ENCODE data around the gene DCAF6. TPM values are rescaled to one million over a fixed set of nuclear protein-coding genes. Genes with fewer than 3 reads are reported as not detected.

The DCAF6 gene
- total RNA-seq, 2 donors from 2014 or later, result 47.2 to 76.7 TPM

GRCh38 chr1:167977245-167977644 lies 40.8 kb downstream of the DCAF6 start:
- H3K4me1 ChIP-seq (ENCODE audit: control insufficient read depth in 1 of 2, low read depth in 2 of 2), result no peaks in the 10 kb centered on the region
- DNase-seq (ENCODE audit: low spot score) (no peak), ATAC-seq (ENCODE audit: insufficient number of reproducible peaks, low FRiP score, low read depth) (no peak)
- TF ChIP-seq CTCF (IDR thresholded peaks at IDR 0.05), result no peak
- peaks cover 7% of the 10 kb centered on the region for H3K36me3 ChIP-seq
- H3K27me3 ChIP-seq (replicated peaks; ENCODE audit: insufficient read depth), result no peaks in the 10 kb centered on the region
- no peak overlapping the region for H3K4me3 ChIP-seq
- H3K27ac ChIP-seq, result no peak overlapping the region
- no peaks in the 10 kb centered on the region for H3K9me3 ChIP-seq

- Histone ChIP-seq H3K27me3 (replicated peaks; ENCODE audit: insufficient read depth) (no peaks in the 10 kb centered on the region), H3K36me3 (no peaks in the 10 kb centered on the region), H3K9me3 (no peaks in the 10 kb centered on the region), H3K4me1 (ENCODE audit: control insufficient read depth in 1 of 2, low read depth in 2 of 2) (peaks cover 4% of the 10 kb centered on the region in 2 donors), H3K4me3 (no peak overlapping the region), H3K27ac (no peak overlapping the region)
- ATAC-seq (ENCODE audit: insufficient number of reproducible peaks, low FRiP score, low read depth) (no peak), DNase-seq (ENCODE audit: low spot score) (no peak)
- no peak for TF ChIP-seq CTCF (IDR thresholded peaks at IDR 0.05)
These were observed 45.5 kb downstream of the DCAF6 start for GRCh38 chr1:167981933-167982332.

GRCh38 chr1:167983797-167984420 lies 47.4 kb downstream of the DCAF6 start:
- no peak for DNase-seq (ENCODE audit: low spot score)
- H3K4me3 ChIP-seq, result no peak overlapping the region
- H3K27ac ChIP-seq, result no peak overlapping the region
- H3K36me3 ChIP-seq, result no peaks in the 10 kb centered on the region
- TF ChIP-seq CTCF (IDR thresholded peaks at IDR 0.05), result no peak
- H3K4me1 ChIP-seq (ENCODE audit: control insufficient read depth in 1 of 2, low read depth in 2 of 2), result peaks cover 4% of the 10 kb centered on the region in 2 donors
- no peaks in the 10 kb centered on the region for H3K27me3 ChIP-seq (replicated peaks; ENCODE audit: insufficient read depth)
- no peak for ATAC-seq (ENCODE audit: insufficient number of reproducible peaks, low FRiP score, low read depth)
- H3K9me3 ChIP-seq, result no peaks in the 10 kb centered on the region

GRCh38 chr1:167984886-167985489 lies 48.5 kb downstream of the DCAF6 start:
- Histone ChIP-seq H3K9me3 (no peaks in the 10 kb centered on the region), H3K4me3 (no peak overlapping the region), H3K4me1 (ENCODE audit: control insufficient read depth in 1 of 2, low read depth in 2 of 2) (peaks cover 4% of the 10 kb centered on the region in 2 donors), H3K27ac (no peak overlapping the region), H3K36me3 (no peaks in the 10 kb centered on the region), H3K27me3 (replicated peaks; ENCODE audit: insufficient read depth) (no peaks in the 10 kb centered on the region)
- DNase-seq (ENCODE audit: low spot score), result no peak
- TF ChIP-seq CTCF (IDR thresholded peaks at IDR 0.05), result no peak
- ATAC-seq (ENCODE audit: insufficient number of reproducible peaks, low FRiP score, low read depth), result no peak

- no peaks in the 10 kb centered on the region for H3K36me3 ChIP-seq
- ATAC-seq (ENCODE audit: insufficient number of reproducible peaks, low FRiP score, low read depth) (no peak), DNase-seq (ENCODE audit: low spot score) (no peak)
- H3K9me3 ChIP-seq, result no peaks in the 10 kb centered on the region
- no peak for TF ChIP-seq CTCF (IDR thresholded peaks at IDR 0.05)
- H3K27me3 ChIP-seq (replicated peaks; ENCODE audit: insufficient read depth), result no peaks in the 10 kb centered on the region
- H3K27ac ChIP-seq, result no peak overlapping the region
- no peak overlapping the region for H3K4me3 ChIP-seq
- H3K4me1 ChIP-seq (ENCODE audit: control insufficient read depth in 1 of 2, low read depth in 2 of 2), result peaks cover 4% of the 10 kb centered on the region in 2 donors
These were observed 50.7 kb downstream of the DCAF6 start for GRCh38 chr1:167987174-167987573.

Measured in thoracic aorta (tissue), 2 donors.